Fibroblast of skin of abdomen (primary cell): ENCODE data around the gene DENR.
"Not testable (repeated sequence)": the region's sequence is repeated elsewhere in the genome, so short reads cannot be mapped to it uniquely, and the experiment has no call there.

ENCODE experiments used
- DNase-seq: peaks from one replicate; pipeline ENCODE4 v3.0.0-alpha.2; 2013

DENR gene

DNA sequence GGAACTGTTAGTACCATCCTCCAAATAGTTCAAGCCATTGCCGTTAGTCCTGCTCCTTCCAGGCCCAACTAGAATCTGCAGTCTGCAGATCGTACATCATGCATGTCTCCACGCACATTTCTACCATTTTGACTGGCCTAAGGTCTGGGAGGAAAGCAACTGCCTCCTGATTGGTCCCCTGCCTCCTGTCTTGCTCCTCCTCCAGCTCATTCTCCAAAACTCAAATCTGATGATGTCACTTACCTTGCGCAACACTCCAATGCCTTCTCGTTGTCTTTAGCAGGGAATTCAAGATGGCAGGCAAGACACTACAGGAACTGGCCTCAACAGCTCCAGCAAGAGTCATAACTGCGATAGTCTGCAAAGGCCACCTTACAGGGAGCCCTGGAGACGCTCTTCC lies 12.3 kb upstream of the DENR start:
- no peak for DNase-seq

DNA sequence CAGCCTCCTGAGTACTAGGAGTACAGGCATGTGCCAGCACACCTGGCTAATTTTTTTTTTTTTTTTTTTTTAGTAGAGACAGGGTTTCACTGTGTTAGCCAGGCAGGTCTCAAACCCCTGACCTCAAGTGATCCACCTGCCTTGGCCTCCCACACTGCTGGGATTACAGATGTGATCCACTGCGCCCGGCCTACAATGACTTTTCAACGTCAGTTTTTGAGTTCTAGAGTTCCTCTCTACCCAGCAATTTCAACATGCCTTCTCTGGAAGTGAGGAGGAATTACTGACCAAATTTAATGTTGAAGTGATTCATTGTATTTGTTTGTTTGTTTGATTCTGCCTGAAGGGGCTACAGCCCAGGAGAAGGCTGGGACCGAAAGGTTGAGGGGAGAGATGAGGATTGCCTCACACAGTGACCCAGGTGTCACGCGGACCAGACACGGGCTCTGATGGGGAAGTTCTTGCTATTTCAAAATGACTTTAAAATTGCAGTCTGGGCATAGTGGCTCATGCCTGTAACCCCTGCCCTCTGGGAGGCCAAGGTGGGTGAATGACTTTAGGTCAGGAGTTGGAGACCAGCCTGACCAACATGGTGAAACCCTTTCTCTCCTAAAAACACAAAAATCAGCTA lies 8.6 kb upstream of the DENR start:
- no peak for DNase-seq

GRCh38 chr12:122747224-122748135 lies 5.1 kb upstream of the DENR start:
- DNase-seq, result no peak

GRCh38 chr12:122749569-122750332 lies 2.9 kb upstream of the DENR start:
- DNase-seq, result no peak

- DNase-seq, result not testable (repeated sequence)
Observed at GRCh38 chr12:122750781-122751515, 1.7 kb upstream of the DENR start.

GRCh38 chr12:122753319-122753650 lies 661 bp downstream of the DENR start:
- no peak for DNase-seq

GRCh38 chr12:122754790-122755189 lies 2.2 kb downstream of the DENR start:
- no peak for DNase-seq

GRCh38 chr12:122757568-122757967 lies 4.9 kb downstream of the DENR start:
- no peak for DNase-seq

DNA sequence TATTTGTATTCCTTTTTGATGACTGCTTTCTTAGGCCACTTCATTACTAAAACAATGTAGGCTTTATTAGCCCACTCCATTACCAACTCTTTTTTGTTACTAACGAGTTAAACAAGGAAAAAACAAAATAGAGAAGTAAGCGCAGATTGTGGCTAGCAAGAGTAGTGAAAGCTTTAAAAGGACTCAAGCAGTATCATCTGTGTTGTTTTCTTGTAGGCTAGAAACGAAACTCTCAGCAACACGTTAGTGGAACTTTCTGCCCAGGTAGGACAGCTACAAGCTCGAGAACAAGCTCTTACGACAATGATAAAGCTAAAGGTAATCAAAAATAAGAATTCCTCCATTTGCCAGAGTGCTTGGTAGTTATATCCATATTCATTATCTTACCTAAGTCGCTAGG lies 32.9 kb downstream of the DENR start:
- DNase-seq, result no peak

DNA sequence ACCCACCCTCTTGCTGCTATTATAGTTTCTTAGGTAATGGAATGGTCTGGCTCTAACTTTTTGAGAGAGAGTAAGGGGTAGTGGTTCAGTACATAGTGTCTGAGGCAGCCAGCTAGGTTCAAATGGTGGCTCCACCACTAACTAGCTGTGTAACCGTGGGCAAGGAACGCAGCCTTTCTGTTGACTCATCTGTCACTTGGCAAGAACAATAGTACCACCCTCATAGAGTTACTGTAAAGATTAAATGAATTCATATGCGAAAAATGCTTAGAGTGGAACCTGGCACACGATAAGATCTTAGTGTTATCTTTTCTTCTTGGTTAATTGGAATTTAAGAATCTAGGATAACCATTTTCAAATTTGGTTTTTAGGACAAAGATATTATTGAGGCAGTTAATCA lies 35.8 kb downstream of the DENR start:
- DNase-seq, result peak; percentile 22

- no peak for DNase-seq
Observed at GRCh38 chr12:122789637-122790036, 37.0 kb downstream of the DENR start.

- DNase-seq, result peak; percentile 53
Observed at GRCh38 chr12:122790393-122791075, 37.9 kb downstream of the DENR start.

DNA sequence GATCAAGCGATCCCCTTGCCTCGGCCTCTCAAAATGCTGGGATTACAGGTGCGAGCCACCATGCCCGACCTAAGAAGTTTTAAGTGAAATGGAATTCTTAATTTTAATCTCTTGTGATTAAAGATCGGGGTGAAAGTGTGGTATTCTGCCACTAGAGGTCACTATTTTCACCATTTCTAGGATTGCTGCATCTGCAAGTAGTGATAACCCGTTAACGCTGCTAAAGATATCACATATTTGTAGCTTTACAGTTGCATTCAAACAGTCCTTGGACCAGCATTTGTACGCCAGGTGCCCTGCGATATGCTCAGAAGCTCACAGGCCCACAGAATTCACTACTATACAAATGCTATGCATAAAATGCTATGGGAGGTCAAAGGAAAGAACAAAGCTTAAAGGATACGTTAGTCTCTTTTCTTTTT lies 41.1 kb downstream of the DENR start:
- DNase-seq, result peak; percentile 48

DNA sequence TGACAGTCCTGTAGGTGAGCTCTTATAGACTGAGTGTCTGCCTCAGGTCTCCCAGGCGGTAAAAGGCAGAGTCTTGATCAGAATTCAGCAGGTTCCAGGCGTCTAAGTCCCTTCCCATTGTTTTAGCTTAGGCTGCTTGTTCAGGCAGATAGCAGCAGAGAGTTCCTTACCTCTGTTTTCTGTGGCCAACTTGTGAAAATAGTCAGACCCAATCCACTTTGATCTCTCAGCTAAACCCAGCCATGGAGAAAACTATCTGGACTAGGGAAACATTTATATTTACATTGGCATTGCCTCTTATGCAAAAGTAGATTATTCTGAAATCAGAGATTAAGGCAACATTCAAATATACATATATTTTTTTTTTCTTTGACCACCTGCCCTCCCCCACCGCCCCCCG lies 43.2 kb downstream of the DENR start:
- no peak for DNase-seq

DNA sequence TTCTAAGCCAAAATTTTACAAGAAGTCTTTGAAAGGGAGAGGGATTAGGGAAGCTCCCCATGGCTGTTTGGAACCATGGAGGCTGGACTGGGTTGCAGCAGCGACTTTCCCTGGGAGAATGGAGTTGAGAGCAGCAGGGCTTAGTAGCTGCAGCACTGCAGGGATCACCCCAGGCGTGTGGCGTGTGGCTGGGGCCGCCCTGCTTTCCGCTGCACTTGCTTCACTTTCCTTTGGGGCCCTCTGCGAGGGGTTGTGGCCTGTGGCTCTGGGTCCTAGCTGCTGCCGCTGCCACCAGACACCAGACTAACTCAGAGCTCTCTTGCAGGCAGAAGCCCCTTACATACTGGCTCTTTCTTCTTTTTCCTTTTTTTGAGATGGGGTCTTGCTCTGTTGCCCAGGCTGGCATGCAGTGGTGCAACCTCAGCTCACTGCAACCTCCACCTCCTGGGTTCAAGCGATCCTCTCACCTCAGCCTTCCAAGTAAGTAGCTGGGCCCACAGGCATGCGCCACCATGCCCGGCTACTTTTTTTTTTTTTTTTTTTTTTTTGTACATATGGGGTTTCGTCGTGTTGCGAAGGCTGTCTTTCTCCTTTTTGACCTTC lies 47.1 kb downstream of the DENR start:
- DNase-seq, result no peak

GRCh38 chr12:122803937-122804336 lies 51.3 kb downstream of the DENR start:
- DNase-seq, result no peak

- DNase-seq, result not testable (repeated sequence)
Observed at GRCh38 chr12:122804957-122805356, 52.3 kb downstream of the DENR start.

GRCh38 chr12:122807651-122808050 lies 55.0 kb downstream of the DENR start:
- no peak for DNase-seq

DNA sequence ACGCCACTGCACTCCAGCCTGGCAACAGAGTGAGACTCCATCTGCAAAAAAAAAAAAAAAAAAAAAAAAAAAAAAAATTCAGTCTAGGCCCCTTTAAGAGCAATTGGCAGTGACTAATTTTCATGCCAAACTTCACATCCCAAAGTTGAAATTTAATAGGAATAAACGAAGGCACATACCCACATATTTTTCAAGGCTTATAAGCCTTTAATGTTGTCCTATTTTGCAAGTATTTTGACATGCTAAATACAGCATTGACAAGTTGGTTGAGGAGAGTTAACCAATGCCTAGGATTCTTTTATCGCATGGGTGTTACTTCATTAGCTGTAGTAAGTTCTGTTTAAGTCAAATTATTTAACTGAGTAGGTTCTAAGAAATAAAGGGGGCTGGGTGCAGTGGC lies 59.2 kb downstream of the DENR start:
- DNase-seq, result no peak

GRCh38 chr12:122813310-122813713 lies 60.7 kb downstream of the DENR start:
- no peak for DNase-seq

GRCh38 chr12:122819209-122819785 lies 66.7 kb downstream of the DENR start:
- no peak for DNase-seq
